ENCODE results near the gene SRF.

The SRF gene

DNA sequence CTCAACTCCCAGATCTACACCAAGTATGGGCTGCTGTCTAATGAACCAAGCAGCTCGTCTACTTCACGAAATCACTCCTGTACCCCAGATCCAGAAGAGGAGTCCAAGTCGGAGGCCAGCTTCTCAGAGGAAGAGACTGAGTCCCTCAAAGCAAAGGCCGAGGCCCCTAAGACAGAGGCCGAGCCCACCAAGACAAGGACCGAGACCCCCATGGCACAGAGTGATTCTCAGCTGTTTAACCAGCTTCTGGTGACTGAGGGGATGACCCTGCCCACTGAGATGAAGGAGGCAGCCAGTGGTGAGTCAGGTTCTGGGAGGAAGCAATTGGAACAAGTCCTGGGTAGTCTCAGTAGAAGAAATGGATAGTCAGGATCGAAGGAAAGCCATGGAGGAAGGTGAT, 16.8 kb downstream of the SRF start:
- TF ChIP-seq CTCF (IDR thresholded peaks at IDR 0.05; ENCODE audit: control insufficient read depth, insufficient read depth, low read depth, low read length, missing control alignments): no peak
- no peak for DNase-seq (ENCODE audit: low read depth)

GRCh38 chr6:43188426-43188825, 17.4 kb downstream of the SRF start:
- no peak overlapping the region for H3K4me3 ChIP-seq (ENCODE audit: control insufficient read depth, low read depth, low read length)
- DNase-seq (ENCODE audit: low read depth): no peak
- no peak for TF ChIP-seq CTCF (IDR thresholded peaks at IDR 0.05; ENCODE audit: control insufficient read depth, insufficient read depth, low read depth, low read length, missing control alignments)

More for the DNA sequence above, 16.8 kb downstream of the SRF start:
- no peak overlapping the region for H3K4me3 ChIP-seq (ENCODE audit: control insufficient read depth, low read depth, low read length)

DNA sequence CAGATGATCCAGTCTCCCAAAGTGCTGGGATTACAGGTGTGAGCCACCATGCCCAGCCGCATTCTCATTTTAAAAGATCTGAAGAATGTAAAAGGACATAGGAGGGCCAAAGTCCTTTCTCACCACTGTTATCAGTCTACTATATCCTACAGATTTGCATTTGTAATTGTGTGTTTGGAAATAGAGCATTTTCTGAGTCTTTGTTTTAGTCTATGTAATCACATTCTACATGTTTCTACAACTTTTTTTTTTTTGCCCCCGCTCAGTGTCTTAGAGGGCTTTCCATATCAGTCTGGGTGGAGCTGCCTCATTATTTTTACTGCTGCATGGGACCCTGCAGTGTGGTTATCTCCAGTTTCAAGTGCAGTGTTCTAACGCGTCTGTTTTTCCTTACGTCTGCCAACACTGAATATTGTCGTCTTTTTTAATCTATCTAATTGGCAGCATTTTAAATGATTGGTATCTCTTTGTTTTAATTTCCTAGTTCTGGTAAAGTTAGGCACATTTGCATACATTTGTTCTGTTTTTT, 18.8 kb downstream of the SRF start:
- no peak for TF ChIP-seq CTCF (IDR thresholded peaks at IDR 0.05; ENCODE audit: control insufficient read depth, insufficient read depth, low read depth, low read length, missing control alignments)
- no peak overlapping the region for H3K4me3 ChIP-seq (ENCODE audit: control insufficient read depth, low read depth, low read length)
- no peak for DNase-seq (ENCODE audit: low read depth)

GRCh38 chr6:43192911-43193310, 21.8 kb downstream of the SRF start:
- TF ChIP-seq CTCF (IDR thresholded peaks at IDR 0.05; ENCODE audit: control insufficient read depth, insufficient read depth, low read depth, low read length, missing control alignments): no peak
- DNase-seq (ENCODE audit: low read depth): no peak
- no peak overlapping the region for H3K4me3 ChIP-seq (ENCODE audit: control insufficient read depth, low read depth, low read length)

DNA sequence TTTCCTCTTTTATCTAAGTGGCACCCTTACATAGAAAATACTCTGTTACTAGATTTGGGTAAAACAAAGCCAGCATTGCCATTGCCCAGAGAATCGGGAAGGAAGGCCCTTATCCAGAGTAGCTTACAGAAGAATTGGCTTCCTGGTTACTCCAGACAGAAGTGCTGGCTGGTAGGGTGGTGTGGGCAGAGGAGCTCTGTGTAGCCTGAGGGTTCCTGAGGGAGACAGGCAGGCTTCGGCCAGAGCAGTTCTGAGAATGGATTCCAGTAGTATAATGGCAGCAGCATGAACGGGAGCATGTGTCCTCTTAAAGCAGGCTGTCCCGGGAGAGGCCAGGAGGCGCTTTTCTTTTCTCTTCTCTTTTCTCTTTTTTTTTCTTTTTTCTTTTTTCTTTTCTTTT, 22.9 kb downstream of the SRF start:
- DNase-seq (ENCODE audit: low read depth): no peak
- H3K4me3 ChIP-seq (ENCODE audit: control insufficient read depth, low read depth, low read length): no peak overlapping the region
- TF ChIP-seq CTCF (IDR thresholded peaks at IDR 0.05; ENCODE audit: control insufficient read depth, insufficient read depth, low read depth, low read length, missing control alignments): no peak

DNA sequence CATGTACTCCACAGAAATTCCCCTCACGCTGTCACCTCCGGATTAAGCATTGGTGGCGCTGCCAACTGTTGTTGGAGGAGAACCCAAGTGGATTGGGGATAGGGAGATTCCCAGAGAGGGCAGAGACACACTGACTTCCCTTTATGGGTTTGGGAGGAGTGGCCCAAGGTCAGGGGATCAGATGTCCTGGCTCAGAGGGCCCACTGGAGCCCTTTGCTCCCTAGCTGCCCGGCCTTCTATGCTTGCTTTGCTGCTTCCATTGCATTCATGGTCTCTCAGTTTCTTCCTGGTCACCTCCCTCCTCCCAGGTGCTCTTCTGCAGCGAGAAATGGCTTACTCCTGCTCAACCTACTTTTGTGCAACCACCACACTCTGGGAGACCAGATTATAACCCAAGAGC, 25.3 kb downstream of the SRF start:
- no peak overlapping the region for H3K4me3 ChIP-seq (ENCODE audit: control insufficient read depth, low read depth, low read length)
- TF ChIP-seq CTCF (IDR thresholded peaks at IDR 0.05; ENCODE audit: control insufficient read depth, insufficient read depth, low read depth, low read length, missing control alignments): no peak
- DNase-seq (ENCODE audit: low read depth): no peak

- no peak for DNase-seq (ENCODE audit: low read depth)
- no peak overlapping the region for H3K4me3 ChIP-seq (ENCODE audit: control insufficient read depth, low read depth, low read length)
- no peak for TF ChIP-seq CTCF (IDR thresholded peaks at IDR 0.05; ENCODE audit: control insufficient read depth, insufficient read depth, low read depth, low read length, missing control alignments)
These were observed 28.8 kb downstream of the SRF start for GRCh38 chr6:43199912-43200311.
